ENCODE measurements around the gene PRF1. TPM values are rescaled to one million over a fixed set of nuclear protein-coding genes. Genes with fewer than 3 reads are reported as not detected.

The PRF1 gene
- total RNA-seq, 4 donors from 2014 or later, result 2.0 to 5.3 (median 3.3) TPM

DNA sequence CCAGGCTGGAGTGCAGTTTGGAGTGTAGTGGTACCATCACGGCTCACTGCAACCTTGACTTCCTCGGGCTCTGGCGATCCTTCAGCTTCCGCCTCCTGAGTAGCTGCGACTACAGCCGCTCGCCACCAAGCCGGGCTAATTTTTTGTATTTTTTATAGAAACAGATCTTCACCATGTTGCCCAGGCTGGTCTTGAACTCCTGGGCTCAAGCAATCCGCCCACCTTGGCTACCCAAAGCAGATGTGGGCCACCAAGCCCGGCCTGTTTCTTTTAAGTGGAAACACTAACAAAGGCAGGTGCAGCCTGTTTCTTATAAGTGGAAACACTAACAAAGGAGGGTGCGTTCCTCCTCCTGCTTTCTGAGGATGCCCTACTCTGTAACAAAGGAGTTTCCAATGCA lies 18.2 kb downstream of the PRF1 start:
- no peak for TF ChIP-seq CTCF (IDR thresholded peaks at IDR 0.05; ENCODE audit: low read depth)

GRCh38 chr10:70583669-70584037 lies 18.9 kb downstream of the PRF1 start:
- no peak for TF ChIP-seq CTCF (IDR thresholded peaks at IDR 0.05; ENCODE audit: low read depth)

- no peak for TF ChIP-seq CTCF (IDR thresholded peaks at IDR 0.05; ENCODE audit: low read depth)
These were observed 19.5 kb downstream of the PRF1 start for GRCh38 chr10:70582793-70583668.

GRCh38 chr10:70579234-70580002 lies 23.1 kb downstream of the PRF1 start:
- TF ChIP-seq CTCF (IDR thresholded peaks at IDR 0.05; ENCODE audit: low read depth), result no peak

DNA sequence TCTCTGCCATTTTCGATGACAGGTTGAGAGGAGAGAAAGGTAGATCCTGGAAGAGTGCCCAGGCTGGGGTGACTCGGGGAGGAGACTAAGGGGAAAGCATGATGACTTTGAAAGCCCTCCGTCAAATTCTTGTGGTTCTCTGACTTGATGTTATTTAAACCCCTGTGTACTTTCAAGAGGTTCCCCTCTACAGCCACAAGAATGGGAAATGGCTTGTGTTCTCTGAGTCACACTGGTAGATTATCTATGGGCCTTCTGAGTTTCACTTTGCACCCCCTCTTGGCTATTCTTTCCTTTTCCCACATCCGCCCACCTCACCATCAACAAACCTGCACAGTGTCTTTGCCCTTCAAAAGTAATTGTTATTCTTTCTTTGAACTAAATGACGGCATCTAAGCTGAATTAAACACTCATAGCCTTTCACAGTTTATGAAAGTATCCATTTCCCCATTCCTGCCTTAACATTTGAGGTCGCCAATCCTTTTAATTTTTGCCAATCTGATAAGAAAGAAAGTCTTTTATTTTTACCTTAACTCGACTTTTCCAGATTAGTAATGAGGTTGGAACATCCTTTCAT lies 24.1 kb downstream of the PRF1 start:
- no peak for TF ChIP-seq CTCF (IDR thresholded peaks at IDR 0.05; ENCODE audit: low read depth)

DNA sequence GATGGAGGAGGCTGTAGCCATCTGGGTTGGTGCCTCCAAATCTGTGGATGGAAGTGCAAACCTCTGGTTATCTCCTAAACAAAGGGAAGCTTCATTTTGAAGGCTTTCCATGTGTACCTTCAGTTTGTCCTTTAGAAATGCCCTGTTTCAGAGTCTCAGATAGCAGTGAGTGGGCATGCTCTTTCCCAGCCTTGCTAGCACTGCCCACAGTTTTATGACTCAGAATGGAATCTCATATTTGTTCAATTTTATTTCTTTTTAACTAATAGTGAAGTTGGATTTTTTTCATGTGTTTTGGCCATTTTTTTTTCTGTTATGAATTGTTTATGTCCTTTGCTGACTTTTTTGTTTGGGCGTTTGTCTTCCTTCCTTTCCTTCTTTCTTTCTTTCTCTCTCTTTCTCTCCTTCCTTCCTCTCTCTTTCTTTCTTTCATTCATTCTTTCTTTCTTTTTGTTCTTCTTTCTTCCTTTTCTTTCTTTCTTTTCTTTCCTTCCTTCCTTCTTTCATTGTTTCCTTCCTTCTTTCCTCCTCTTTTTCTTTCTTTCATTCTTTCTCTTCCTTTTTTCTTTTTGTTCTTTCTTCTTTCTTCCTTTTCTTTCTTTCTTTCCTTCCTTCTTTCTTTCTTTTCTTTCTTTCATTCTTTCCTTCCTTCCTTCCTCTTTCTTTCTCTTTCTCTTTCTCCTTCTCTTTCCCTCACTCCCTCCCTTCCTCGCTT lies 25.6 kb downstream of the PRF1 start:
- no peak for TF ChIP-seq CTCF (IDR thresholded peaks at IDR 0.05; ENCODE audit: low read depth)

All from subcutaneous adipose tissue (tissue), 4 donors.